PC-9 (cell line): ENCODE measurements around the gene PSD2. TPM values are rescaled to one million over a fixed set of nuclear protein-coding genes. Genes with fewer than 3 reads are reported as not detected.

Source experiments
- BruUV-seq: library from RNA; stranded (reverse); fragments of 400-500 nt; replicated peaks from 2 replicates; lab custom pipeline; 2021; lab: Mats Ljungman, UMichigan
- CTCF ChIA-PET: fragments of 300-600 bp; sonication (Branson Sonifier 250); formaldehyde crosslinking; loops from one replicate; lab custom pipeline; 2022; ENCODE audit warnings: antibody characterized with exemption; lab: Charles Lee
- POLR2A ChIA-PET: fragments of 300-600 bp; sonication (Branson Sonifier 250); formaldehyde crosslinking; loops from one replicate; lab custom pipeline; 2022; ENCODE audit warnings: antibody characterized with exemption; ENCODE audit not compliant: unreplicated experiment; lab: Charles Lee
- DNase-seq, 2 experiments: peaks; one replicate each; pipeline versions ENCODE4 v3.0.0 to v3.0.0-alpha.2; 2015 to 2022; ENCODE audit warnings: mixed read lengths in 1 of 2
- H2AFZ ChIP-seq: fragments of 200-600 bp; sonication (generic); 2 replicates; pipeline ENCODE4 v1.8.1; 2017; ENCODE audit warnings: antibody characterized with exemption
- H3F3A ChIP-seq: fragments of 200-600 bp; sonication (generic); 2 replicates; pipeline ENCODE4 v1.8.1; 2017; ENCODE audit warnings: antibody characterized with exemption, mild to moderate bottlenecking, low read depth; ENCODE audit not compliant: insufficient read depth
- H3K27ac ChIP-seq: fragments of 200-600 bp; sonication (generic); 2 replicates; pipeline ENCODE4 v1.6.1; 2016; ENCODE audit warnings: mixed run types
- H3K27me3 ChIP-seq: fragments of 200-600 bp; sonication (generic); 2 replicates; pipeline ENCODE4 v1.6.1; 2016; ENCODE audit warnings: low read depth, mixed run types; ENCODE audit not compliant: insufficient read depth
- H3K36me3 ChIP-seq: fragments of 200-600 bp; sonication (generic); 2 replicates; pipeline ENCODE4 v1.6.1; 2016; ENCODE audit warnings: low read depth, mixed run types
- H3K4me1 ChIP-seq: fragments of 200-600 bp; sonication (generic); replicated peaks from 2 replicates; pipeline ENCODE4 v1.6.1; 2016; ENCODE audit warnings: mixed run types; ENCODE audit not compliant: insufficient read depth
- H3K4me2 ChIP-seq: fragments of 200-600 bp; sonication (generic); 2 replicates; pipeline ENCODE4 v1.6.1; 2017; ENCODE audit warnings: mixed run types
- H3K4me3 ChIP-seq: fragments of 200-600 bp; sonication (generic); 2 replicates; pipeline ENCODE4 v1.6.1; 2016; ENCODE audit warnings: mixed run types
- H3K79me2 ChIP-seq: fragments of 200-600 bp; sonication (generic); 2 replicates; pipeline ENCODE4 v1.6.1; 2017; ENCODE audit warnings: low read depth, mixed run types
- H3K9me2 ChIP-seq: fragments of 200-600 bp; sonication (generic); 2 replicates; pipeline ENCODE4 v1.8.1; 2017; ENCODE audit warnings: mild to moderate bottlenecking; ENCODE audit not compliant: insufficient read depth
- H3K9me3 ChIP-seq: fragments of 200-600 bp; sonication (generic); 2 replicates; pipeline ENCODE4 v1.8.1; 2016; ENCODE audit warnings: low read depth; ENCODE audit not compliant: insufficient read depth
- H4K20me1 ChIP-seq: fragments of 200-600 bp; sonication (generic); 2 replicates; pipeline ENCODE4 v1.8.1; 2017; ENCODE audit not compliant: insufficient read depth
- EZH2 ChIP-seq: fragments of 200-600 bp; sonication (generic); IDR thresholded peaks from 2 replicates; pipeline ENCODE4 v1.8.0; 2017; ENCODE audit warnings: antibody characterized with exemption, low read depth
- intact Hi-C: fragments of 100-400 bp; cut with micrococcal nuclease; formaldehyde crosslinking; loops from one replicate; pipeline ENCODE4 v1.10.0; 2022; ENCODE audit not compliant: unreplicated experiment
- total RNA-seq: library from RNA; stranded (reverse); gene quantifications from 2 replicates; pipeline ENCODE4 v1.2.3, GENCODE V29; 2021
- TF ChIP-seq, protein P1 (sequence below): fragments of 200-600 bp; sonication (generic); conservative IDR thresholded peaks from 2 replicates; pipeline ENCODE4 v1.6.1; 2017; ENCODE audit warnings: mixed run types, antibody characterized with exemption, mild to moderate bottlenecking, moderate library complexity

PSD2 gene
- total RNA-seq, 1 experiment from 2014 or later = 0.07 TPM

- CTCF ChIA-PET = no interaction called here
- POLR2A ChIA-PET = no interaction called here
- BruUV-seq = no TSS peak
Measured at GRCh38 chr5:139820606-139821005, 25.0 kb downstream of the PSD2 start.

GRCh38 chr5:139821806-139822552 is 26.4 kb downstream of the PSD2 start:
- Histone ChIP-seq H3K4me2 (no peak overlapping the region), H3K79me2 (no peaks in the 10 kb centered on the region), H3F3A (no peaks in the 10 kb centered on the region), H3K27ac (no peak overlapping the region), H4K20me1 (no peaks in the 10 kb centered on the region), H3K9me3 (no peaks in the 10 kb centered on the region), H3K9me2 (no peaks in the 10 kb centered on the region), H3K36me3 (no peaks in the 10 kb centered on the region), H3K27me3 (peaks cover 99% of the 10 kb centered on the region), H2AFZ (no peak overlapping the region), H3K4me1 (no peaks in the 10 kb centered on the region), H3K4me3 (no peak overlapping the region)
- intact Hi-C loops = no loop called here
- CTCF ChIA-PET = no interaction called here
- POLR2A ChIA-PET = no interaction called here
- TF ChIP-seq EZH2 = no peak
- DNase-seq = no peak
- no TSS peak for BruUV-seq

More at GRCh38 chr5:139820606-139821005, 25.0 kb downstream of the PSD2 start:
- TF ChIP-seq, protein P1, sequence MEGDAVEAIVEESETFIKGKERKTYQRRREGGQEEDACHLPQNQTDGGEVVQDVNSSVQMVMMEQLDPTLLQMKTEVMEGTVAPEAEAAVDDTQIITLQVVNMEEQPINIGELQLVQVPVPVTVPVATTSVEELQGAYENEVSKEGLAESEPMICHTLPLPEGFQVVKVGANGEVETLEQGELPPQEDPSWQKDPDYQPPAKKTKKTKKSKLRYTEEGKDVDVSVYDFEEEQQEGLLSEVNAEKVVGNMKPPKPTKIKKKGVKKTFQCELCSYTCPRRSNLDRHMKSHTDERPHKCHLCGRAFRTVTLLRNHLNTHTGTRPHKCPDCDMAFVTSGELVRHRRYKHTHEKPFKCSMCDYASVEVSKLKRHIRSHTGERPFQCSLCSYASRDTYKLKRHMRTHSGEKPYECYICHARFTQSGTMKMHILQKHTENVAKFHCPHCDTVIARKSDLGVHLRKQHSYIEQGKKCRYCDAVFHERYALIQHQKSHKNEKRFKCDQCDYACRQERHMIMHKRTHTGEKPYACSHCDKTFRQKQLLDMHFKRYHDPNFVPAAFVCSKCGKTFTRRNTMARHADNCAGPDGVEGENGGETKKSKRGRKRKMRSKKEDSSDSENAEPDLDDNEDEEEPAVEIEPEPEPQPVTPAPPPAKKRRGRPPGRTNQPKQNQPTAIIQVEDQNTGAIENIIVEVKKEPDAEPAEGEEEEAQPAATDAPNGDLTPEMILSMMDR = no peak
- no peak for TF ChIP-seq EZH2
- peaks cover 95% of the 10 kb centered on the region for H3K27me3 ChIP-seq
- no peaks in the 10 kb centered on the region for H3K9me2 ChIP-seq
- H3K4me3 ChIP-seq = no peak overlapping the region
- intact Hi-C loops = no loop called here
- no peak overlapping the region for H3K27ac ChIP-seq
- H3K79me2 ChIP-seq = no peaks in the 10 kb centered on the region
- no peaks in the 10 kb centered on the region for H3K9me3 ChIP-seq
- no peak overlapping the region for H2AFZ ChIP-seq
- no peaks in the 10 kb centered on the region for H3K36me3 ChIP-seq
- no peaks in the 10 kb centered on the region for H3F3A ChIP-seq
- H3K4me2 ChIP-seq = no peak overlapping the region
- no peaks in the 10 kb centered on the region for H4K20me1 ChIP-seq
- no peak for DNase-seq
- no peaks in the 10 kb centered on the region for H3K4me1 ChIP-seq

DNA sequence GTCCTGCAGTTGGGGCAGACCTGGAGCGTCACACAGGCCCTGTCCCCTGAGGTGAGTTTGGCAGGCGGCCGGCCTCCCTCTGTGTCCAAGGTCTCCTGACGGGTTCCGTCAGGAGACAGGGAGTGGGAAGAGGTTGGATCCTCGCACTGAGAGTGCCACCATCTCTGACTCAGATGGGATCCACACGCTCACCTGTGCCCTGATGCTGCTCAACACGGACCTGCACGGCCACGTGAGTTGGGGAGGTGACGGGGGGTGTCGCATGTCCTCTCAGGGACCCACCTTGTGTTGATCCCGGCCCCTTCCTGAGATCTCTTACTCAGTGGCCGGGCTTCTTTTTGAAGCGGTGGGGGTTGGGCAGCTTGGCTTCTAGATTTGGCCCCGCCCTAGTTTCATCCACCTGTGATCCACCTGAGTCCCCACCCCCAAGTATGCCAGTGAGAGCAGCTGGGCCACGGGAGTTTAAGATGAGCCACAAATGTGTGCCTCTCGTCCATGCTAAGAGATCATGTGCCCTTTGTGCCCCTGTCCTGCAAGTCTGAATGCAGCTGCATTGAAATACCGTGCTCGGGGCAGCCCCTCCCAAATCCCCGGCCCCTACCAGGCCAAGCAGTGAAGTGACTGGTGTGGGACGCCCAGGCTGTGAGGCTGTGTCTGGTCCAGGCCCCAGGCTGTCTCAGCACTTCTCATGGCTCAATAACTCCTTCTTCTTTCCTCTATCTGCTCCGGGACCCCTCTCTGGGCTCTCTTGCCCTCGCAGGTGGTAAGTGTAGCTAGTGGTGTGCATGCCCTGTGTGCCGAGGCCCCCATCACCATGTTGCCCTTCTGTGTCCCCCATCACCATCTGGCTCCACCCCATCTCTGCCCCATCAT is 27.2 kb downstream of the PSD2 start:
- ChIA-PET CTCF (no interaction called here), POLR2A (interaction anchor here (0.6 kb wide), 1 partner anchor 671 kb away, joined by 4 read pairs; no protein-coding TSS in a partner anchor)
- Histone ChIP-seq H3K4me1 (no peaks in the 10 kb centered on the region), H3K9me2 (no peaks in the 10 kb centered on the region), H3K4me2 (no peak overlapping the region), H3K9me3 (no peaks in the 10 kb centered on the region), H3F3A (no peaks in the 10 kb centered on the region), H4K20me1 (no peaks in the 10 kb centered on the region), H2AFZ (no peak overlapping the region), H3K27me3 (peaks cover 99% of the 10 kb centered on the region), H3K79me2 (no peaks in the 10 kb centered on the region), H3K27ac (no peak overlapping the region), H3K4me3 (no peak overlapping the region), H3K36me3 (no peaks in the 10 kb centered on the region)
- TF ChIP-seq, protein P1 = no peak
- no peak for TF ChIP-seq EZH2
- no peak for DNase-seq
- no TSS peak for BruUV-seq
- intact Hi-C loops = no loop called here
